ENCODE measurements around the gene PPIA.

The PPIA gene

DNA sequence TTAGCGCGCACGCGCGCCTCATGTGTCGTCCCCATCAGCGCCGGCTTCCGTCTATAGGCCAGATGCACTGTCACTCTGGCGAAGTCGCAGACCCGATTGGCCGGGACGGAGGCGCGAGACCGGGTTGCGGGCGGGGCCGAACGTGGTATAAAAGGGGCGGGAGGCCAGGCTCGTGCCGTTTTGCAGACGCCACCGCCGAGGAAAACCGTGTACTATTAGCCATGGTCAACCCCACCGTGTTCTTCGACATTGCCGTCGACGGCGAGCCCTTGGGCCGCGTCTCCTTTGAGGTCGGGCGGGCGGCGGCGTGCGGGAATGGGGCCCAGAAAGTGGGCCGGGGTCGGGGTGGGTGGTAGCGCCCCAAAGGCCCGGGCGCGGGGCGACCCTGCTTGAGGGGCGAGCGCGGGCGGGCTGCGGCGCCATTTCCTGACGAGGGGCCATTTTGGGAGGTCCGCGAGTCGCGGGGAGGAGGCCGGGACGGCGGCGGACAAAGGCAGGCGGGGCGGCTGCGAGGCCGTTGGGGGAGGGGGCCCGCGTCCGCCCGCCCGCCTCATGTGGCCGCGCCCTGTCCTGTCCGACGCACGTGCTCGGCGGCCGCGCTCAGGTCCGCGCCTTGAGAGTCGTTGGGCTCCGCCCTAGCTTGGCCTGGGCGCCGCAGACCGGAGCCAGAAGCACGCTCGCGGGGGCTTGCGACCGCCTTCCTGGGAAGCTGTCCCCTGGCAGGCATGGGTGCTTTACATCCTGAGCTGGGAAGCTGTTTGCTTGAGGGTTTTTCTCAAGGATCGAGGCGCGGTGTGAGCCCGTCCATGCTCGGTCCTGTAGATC is at the start of gene PPIA:
Gene PPIA (plus strand): TSS at position 178 of the 825 bp plus-strand sequence. CDS start 44 bp downstream, at position 222.
- DNase-seq, result peak; percentile 96 to 98 (median 98)

DNA sequence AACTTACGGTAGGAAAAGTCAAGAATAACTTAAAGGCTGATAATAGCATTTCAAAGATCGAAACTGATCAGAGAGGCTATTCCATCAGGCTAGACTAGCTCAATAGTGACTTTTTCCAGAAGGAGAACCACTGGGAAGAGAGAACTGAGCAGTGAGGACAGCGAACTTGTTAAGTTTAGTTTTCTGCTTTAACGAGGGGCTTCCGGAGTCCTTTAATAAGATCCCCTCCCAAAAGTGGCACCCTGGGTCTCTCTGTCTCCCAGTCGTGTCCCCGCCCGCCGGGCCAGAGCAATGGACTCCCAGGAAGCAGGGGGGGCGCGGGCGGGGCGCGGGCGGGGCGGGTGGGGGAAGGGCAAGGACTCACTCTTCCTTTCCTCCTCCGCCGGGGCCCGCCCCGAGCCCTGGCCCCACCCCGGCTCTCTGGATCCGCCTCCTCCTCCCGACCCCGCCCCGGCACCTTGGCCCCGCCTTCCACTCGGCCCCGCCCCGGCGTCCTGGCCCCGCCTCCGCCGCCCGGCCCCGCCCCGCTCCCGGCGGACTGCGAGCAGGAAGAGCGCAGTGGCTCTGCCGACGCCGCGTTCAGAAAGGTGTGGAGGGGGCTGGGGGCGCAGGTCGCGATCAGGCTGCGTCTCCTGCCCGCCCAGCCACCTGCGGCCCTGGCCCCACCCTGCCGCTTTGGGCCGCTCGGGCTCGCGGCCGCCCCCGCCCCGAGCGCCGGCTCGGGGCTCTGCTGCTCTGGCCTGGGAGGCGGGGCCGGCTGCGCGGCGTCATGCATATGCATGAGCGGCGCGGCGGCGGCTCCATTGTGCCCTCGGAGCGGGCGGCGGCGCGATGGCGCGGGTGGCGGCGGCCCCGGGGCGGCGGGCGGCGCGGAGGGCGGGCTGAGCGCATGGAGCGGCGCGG is 48.2 kb upstream of the PPIA start, which contains the start of gene ZMIZ2:
Gene ZMIZ2 (plus strand): TSS at position 803 of the 903 bp plus-strand sequence. CDS start 7,403 bp downstream, outside the sequence.
- DNase-seq, result peak; percentile 86 to 98 (median 92)

DNA sequence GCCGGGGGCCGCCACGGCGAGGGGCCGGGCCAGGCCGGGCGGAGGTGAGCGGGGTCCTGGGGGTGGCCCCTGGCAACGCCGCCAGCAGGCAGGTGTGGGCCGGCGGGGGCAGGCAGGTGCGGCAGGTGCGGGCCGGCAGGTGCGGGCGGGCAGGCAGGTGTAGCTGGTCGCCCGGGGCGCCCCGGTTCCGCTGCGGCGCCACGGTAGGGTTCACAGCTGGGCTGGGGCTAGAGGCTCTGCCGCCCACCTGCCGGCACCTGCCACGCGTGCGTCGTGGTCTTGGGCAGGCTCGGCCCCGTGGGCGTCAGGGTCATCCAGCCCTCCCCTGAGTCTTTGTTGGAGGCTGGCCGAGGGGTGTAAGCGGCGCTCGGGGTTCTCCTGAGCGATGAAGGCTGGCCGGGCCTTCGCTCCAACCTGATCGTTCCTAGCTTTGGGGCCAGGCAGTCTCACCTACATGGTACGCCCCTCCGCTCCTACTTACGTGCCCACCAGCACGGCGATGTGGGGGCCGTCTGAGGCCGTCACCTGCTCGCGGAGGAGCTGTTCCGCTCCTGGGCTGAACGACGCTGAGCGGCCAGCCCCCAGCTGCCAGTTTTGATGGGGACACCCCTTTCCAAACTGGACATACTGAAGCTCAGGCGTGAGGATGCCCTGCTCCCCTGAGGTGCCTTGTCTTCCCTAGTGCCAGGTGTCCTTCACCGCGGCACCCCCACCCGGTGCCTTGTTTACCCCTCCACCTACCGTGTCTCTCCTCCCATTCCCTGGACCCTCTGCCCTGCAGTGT is 47.3 kb upstream of the PPIA start:
- DNase-seq, result peak in 2 of 6 experiments; percentile 20 to 22

DNA sequence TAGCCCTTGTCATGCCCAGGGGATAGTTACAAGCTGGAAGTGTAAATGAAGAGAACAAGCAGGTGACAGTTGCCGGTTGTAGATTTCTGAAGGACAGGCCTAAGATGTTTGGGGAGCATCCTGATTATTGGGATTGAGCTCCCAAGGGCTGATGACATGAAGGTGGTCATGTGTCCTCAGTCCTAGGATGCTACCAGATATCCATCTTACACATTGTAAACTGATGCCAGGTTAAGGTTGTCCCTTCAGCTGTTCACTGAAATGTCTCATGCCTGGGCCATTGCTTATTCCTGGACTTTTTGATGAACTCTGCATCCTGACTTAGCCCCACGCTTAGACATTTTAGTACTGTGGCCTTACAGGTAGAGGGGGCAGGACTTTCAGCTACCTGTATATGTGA is 46.5 kb upstream of the PPIA start:
- DNase-seq, result no peak

DNA sequence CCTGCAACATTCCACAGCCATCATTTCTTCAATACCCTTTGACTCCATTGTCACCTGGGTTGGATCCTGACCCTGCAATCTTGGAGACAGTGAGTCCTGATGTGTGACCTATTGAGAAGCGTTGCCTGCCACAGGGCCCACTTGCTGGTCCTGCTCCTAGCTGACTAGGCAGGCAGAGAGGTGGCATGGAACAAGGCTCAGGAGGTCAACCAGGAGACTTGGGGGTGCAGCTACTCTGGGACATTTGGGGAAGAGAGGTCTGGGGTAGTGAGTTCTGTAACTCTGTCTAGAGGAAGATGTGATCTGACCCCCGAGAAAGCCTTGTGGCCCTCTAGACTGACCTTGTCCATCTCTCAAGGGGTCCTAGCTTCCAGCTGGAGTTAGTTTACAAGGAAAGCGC is 46.1 kb upstream of the PPIA start:
- no peak for DNase-seq

DNA sequence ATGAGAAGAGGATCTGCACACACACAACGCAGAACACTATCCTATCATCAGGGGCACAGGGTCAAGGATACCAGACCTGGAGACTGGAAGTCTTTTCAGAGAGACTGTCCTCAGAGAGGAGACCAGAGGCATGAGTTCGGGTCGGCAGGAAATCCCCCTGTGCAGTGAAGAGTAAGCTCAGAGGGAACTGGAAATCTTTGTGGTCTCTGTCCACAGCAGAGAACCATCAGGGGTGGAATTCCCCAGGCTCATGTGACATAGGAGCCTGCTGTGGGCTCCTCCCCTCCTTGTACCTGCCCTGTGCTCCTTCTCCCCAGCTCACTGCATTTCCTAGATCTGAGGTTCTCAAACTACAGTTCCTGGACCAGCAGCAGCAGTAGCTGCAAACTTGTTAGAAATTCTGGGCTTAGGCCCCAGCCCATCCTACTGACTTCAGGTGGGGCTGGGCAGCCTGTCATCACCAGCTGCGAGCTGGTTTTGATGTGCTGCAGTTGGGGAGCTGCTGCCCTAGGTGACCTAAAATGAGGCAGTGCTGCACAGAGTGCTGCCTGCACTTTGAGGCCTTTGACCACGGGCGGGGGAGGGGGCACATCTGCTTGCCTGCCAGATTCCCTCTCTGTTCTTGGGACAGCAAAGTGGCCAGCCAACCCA is 45.4 kb upstream of the PPIA start:
- peak in 3 of 6 experiments; percentile 10 to 59 (median 54) for DNase-seq

DNA sequence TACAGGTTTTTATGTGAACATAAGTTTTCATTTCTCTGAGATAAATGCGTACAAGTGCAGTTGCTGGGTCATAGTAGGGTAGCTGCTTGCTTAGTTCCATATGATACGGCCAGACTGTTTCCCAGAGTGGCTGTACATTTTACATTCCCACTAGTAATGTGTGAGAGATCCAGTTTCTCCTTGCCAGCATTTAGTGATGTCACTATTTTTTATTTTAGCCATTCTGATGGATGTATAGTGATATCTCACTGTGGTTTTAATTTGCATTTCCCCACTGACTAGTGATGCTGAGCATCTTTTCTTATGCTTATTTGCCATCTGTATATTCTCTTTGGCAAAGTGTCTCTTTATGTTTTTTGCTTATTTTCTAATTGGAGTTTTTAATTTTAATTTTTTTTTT is 43.7 kb upstream of the PPIA start:
- DNase-seq, result no peak

DNA sequence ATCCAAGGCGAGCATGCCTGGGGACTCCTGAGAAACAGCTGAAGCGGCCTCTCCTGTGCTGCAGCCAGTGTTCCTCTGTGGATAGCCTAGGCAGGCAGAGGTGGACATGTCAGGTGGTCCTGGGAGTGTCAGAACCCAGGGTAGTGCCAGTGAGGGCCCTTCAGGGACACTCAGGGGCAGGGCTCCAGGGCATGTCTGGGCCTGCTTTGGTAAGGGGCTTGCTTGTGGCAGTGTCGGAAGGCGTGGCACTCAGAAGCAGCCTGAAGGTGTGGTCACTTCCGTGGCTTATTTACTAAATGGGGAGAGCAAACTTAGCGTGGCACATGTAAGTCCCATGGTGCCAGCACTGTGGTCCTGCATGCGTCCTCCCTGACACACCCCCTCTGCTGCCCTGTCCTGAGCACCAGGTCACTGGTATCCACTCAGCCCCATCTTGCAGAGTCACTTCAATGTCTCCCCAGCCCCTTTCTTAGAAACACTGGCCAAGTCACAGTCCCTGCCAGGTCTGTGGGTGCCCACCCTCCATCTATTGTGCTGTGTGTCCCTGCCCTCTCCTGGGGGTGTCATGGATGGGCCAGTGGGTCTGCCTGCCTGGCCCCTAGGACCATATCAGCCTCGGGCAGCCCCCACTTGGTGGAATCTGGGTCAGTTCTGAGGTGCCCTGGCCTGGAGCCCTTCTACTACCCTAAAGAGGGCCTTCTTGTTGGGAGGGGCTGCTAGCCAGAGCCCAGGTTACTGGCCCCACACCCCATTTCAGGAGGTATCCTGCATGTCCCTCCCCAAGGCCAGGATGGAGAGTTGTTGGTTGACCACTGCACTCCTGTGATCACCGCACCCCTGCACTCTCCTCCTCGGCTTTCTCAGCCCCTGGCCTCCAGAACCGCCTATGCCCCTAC is 41.4 kb upstream of the PPIA start:
- no peak for DNase-seq

DNA sequence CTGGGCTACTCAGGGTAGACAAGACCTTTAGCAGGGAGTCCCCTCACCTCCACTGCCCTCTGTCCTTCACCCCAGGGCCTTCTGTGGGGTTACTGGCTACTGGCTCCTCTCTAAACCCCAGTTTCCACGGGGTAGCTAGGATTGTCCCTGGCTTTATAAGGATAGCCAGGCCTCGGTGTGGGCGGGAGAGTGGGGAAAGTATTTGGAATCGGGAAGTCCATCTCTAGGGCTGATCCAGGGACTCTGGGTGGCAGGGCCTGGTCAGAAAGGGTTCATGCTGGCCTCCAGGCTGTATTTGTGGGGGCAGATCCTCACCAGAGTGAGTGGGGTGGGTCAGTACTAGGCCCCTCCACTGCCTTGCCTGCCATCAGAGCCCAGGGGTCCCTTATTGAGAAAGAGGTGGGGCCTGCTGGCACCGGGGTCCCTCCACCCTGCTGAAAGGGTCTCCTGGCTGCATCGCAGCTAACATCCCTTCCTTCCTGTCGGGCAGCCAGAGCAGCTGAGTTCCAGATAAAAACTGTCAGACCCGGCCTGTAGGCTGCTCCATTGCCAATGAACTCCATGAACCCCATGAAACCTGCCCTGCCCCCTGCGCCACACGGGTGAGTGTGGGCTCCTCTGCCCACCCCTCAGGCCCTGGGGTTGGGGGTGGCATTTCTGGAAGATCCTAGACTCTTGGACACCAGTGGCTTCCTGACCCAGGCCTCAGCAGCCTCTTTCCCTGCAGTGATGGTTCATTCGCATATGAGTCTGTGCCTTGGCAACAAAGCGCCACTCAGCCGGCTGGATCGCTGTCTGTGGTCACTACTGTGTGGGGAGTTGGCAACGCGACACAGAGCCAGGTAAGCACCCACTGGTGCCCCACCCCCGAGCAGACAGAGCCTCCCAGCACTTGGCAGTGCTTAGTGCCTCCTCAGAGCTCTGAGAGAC is 40.5 kb upstream of the PPIA start:
- no peak for DNase-seq

DNA sequence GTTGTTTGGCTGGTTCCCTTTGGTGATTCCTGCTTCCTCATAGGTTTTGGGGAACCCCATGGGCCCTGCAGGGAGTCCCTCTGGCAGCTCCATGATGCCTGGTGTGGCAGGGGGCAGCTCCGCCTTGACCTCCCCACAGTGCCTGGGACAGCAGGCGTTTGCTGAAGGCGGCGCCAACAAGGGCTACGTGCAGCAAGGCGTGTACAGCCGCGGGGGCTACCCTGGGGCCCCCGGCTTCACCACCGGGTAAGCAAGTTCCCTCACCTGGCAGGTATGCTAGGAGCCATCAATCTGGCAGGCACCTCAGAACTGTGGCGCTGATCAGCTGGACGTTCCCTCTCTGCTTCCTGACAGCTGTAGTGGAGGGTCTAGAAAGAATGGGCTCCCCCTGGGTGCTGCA is 39.6 kb upstream of the PPIA start:
- DNase-seq, result no peak

DNA sequence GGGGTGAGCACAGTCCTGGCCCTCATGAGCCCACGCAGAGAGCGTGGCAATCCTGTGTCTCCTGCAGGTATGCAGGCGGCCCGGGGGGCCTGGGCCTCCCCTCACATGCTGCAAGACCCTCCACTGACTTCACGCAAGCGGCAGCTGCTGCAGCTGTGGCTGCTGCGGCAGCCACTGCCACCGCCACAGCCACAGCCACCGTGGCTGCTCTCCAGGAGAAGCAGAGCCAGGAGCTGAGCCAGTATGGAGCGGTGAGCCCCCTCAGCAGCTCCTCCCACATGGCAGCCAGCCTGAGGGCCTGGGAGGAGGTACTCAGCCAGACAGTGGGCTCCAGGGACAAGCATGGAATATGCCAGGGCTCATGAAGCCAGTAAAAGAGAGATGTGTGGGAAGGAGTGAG is 39.2 kb upstream of the PPIA start:
- no peak for DNase-seq

DNA sequence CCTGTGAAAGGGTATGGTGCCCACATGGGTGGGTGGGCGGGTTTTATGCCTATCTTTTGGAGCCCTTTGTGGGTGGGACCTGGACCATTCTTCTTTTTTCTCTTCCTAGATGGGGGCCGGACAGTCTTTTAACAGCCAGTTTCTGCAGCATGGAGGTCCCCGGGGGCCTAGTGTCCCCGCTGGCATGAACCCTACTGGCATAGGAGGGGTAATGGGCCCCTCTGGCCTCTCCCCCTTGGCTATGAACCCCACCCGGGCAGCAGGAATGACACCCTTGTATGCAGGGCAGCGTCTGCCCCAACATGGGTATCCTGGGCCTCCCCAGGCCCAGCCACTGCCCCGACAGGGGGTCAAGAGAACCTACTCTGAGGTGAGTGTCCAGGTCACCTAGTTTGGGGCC is 38.7 kb upstream of the PPIA start:
- DNase-seq, result no peak

DNA sequence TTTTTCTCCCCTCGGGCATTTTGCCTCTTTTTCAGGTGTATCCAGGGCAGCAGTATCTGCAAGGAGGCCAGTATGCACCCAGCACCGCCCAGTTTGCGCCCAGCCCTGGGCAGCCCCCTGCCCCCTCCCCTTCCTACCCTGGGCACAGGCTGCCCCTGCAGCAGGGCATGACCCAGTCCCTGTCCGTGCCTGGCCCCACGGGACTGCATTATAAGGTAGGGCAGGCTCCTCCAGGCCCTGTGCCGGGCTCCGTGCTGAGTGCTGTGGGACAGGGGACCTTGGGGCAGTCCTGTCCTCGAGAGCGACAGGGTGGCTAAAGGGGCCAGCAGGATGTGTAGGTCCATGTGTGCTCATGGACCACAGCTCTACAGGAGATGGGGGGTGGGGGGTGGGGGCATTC is 37.2 kb upstream of the PPIA start:
- DNase-seq, result no peak

DNA sequence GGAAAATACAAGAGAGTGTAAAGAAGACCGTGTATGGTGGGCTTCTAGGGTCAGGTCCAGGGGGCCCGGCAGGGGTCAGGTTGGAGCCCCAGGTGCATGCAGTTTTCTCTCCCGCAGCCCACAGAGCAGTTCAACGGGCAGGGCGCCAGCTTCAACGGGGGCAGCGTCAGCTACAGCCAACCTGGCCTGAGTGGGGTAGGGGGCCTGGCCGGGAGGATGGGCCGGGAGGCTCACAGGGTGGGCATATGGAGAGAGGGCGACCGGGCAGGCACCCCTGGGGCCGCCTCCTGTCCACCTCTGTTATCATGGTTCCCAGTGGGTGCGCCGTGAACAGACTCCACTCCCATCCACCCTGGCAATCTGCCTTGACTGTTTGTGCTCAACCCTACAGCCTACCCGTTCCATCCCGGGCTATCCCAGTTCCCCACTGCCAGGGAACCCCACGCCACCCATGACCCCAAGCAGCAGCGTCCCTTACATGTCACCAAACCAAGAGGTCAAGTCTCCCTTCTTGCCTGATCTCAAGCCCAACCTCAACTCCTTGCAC is 36.4 kb upstream of the PPIA start:
- no peak for DNase-seq

DNA sequence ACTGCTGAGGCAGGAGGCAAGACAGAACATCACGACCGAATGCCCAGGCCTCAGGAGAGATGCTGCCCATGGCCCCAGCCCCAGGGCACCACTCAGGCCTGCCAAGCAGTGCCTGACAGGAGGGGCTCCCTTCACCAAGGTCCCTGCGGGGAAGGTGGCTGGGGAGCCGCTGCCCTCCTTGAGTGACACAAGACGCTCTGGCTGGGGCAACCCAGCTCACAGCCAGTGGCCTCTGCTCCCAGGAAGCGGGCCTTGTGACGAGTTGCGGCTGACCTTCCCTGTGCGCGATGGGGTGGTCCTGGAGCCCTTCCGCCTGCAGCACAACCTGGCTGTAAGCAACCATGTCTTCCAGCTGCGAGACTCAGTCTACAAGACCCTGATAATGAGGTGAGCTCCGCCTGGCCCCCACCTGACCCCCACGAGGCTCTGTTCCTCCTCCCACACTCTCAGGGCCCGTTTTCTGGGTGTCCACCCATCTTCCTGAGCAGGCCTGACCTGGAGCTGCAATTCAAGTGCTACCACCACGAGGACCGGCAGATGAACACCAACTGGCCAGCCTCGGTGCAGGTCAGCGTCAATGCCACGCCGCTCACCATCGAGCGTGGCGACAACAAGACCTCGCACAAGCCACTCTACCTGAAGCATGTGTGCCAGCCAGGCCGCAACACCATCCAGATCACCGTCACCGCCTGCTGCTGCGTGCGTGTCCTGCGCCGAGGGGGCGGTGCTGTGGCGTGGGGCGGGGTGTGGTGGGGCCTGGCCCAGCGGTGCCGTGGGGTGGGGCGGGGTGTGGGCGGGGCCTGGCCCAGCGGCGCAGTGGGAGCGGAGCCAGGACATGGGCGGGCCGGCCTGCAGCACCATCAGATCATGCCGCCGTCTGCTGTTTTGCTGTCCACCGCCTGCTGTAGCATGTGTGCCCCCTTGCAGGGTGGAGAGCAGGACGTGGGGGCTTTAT is 35.0 kb upstream of the PPIA start:
- DNase-seq, result no peak

DNA sequence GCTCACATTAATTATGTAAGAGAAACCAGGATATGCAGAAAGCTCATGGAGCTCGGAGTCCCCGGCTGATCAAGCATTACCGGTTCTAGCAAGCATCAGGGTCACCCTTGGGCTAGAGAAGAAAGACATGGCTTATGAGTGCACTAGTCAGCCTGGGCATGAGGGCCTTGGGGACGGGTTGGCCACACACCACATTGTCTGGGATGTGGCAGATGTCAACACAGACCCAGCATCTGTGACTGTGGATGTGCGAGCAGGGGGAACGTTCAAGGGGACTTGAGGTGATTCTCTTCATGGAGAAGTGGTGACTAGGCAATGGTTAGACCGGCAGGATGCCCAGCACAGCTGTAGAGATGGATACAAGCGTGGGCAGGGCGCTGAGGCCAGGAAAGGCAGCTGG is 34.2 kb upstream of the PPIA start:
- DNase-seq, result no peak

DNA sequence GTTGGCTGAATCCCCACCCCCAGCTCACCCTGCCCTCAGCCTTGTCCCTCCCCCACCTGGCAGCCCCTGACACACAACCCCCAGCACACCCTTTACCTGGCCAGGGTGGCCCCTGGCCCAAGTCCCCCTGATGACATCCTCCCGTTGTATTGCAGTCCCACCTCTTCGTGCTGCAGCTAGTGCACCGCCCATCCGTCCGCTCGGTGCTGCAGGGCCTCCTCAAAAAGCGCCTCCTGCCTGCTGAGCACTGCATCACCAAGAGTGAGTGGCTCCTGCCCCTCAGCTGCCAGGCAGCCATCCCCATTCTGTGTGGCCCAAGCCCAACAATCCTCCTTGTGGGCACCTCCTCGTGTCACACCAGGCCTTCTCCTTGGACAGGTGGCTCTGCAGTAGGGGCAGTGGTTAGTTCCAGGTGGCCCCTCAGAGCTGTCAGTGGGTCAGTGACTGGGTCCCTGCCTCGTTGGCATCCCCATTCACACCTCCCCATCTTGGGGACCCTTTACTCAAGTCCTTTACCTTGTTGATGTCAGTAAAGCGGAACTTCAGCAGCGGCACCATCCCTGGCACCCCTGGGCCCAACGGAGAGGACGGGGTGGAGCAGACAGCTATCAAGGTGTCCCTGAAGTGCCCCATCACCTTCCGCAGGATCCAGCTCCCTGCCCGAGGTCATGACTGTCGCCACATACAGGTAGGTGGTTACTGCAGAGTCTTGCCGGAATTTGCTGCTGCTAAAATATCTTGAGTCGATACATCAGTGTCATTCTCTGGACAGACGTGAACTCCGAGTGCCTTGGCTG is 33.6 kb upstream of the PPIA start:
- no peak for DNase-seq

DNA sequence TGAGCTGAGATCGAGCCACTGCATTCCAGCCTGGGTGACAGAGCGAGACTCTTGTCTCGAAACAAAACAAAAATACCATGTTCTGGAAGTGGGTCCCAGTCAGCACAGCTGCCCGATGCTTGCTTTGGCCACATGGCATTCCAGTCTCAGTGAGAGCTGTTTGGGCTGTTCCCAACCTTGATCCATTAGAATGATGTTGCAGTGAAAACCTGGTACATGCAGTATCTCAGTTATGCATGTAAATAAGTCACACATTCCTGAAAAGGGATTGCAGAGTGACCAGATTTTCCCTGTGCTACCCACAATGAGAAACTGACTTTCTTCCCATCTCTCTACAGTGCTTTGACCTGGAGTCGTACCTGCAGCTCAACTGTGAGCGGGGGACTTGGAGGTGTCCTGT is 32.4 kb upstream of the PPIA start:
- DNase-seq, result no peak
